GM19467 (cell line): Measurements from ENCODE around the gene GLI3.

Experiments used
- ATAC-seq: cut with Tn5 transposase; IDR thresholded peaks from one replicate; pipeline ENCODE4 v1.9.1; 2021; ENCODE audit warnings: mild to moderate bottlenecking, moderate library complexity; ENCODE audit not compliant: unreplicated experiment

The GLI3 gene

GRCh38 chr7:41975849-41976248 is 261.2 kb downstream of the GLI3 start:
- ATAC-seq: no peak

DNA sequence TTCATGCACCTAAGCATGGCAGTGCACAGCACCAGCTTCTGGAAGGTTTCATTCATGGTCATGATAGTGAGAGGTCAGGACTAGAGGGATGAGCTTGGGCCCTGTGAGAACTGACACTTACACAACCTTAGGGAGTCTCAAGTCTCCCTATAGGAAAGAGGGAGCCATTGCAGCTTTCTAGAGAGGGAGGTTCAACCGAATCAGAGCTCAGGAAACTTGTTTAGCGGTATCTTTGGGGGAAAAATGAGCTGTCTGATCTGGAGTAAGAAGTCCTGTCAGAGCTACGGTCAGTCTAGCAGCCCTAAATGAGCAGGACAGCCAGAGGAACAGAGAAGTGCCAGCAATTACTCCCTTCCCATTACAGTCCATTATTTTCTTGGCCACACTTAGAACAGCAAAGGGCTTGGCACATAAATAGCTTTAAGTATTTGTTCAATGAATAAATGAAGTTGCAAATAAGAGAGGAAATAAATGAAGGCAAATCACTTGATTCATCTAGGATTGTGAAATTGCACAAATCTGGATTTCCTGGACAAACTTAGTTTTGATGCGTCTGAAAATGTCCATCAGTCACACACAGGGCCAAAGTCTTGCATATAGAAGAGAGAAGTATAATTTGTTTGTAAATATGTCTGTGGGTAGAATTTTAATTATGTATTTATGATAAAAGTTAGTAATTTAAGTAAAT is 262.0 kb downstream of the GLI3 start:
- no peak for ATAC-seq

GRCh38 chr7:41973202-41973730 is 263.7 kb downstream of the GLI3 start:
- ATAC-seq: no peak

DNA sequence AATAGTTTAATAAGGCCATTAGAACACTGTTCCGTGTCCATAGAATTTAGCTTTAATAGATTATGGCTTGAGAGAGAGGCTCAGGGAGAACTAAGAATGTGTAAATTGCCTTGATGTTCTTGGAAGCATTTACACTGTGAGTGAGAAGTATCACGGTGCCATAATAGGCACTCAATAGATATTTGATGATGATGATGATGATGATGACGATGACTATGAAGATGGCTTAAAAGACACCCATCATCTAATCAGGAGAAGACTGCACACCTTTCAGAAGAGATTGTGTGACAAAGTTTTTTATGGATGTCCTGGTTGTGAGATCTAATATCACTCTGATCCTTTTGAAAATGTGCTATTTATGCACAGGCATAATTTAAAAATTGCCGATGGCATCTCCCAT is 264.2 kb downstream of the GLI3 start:
- ATAC-seq: no peak

DNA sequence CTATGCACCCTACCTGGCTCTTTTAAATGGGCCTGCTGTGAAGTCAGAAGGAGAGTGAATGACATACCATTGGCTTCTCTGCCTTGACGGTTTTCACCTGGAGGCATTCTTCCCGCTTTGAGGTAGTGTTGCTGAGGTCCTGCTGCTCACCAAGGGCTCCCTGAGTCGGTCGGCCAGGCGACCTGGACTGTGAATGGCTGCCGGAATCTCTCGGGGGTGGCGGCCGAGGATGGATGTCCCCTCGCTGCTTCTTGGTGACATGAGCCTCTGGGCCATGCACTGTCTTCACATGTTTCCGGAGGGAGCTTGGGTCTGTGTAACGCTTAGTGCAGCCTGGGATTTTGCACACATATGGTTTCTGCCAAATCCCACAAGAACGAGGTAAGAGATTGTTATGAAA is 264.7 kb downstream of the GLI3 start:
- no peak for ATAC-seq

DNA sequence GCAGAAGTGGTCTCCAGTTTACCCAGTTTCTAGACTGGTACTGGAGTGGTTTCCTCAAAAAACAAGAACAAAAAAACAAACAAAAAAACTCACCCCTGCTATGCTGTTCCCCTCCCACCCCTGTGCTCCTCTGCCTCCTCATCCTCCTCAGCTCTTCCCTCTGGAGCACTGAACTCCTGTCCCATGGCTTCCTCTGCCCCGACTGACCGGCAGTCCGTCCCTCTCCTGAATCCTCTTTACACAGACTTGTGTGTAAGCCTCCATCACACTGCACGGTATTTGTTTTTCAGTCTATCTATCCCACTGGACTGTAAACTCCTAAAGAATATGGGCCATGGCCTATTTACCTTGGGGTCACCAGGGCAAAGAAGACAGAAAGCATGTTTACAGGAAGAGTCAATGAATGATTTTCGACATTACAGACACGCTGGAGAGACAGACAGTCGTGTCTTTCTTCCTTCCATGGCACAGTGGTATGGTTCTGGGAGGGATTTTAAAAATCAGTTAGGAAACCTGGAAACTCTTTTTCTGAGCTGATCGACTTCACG is 265.3 kb downstream of the GLI3 start:
- no peak for ATAC-seq

GRCh38 chr7:41970941-41971340 is 266.1 kb downstream of the GLI3 start:
- no peak for ATAC-seq

DNA sequence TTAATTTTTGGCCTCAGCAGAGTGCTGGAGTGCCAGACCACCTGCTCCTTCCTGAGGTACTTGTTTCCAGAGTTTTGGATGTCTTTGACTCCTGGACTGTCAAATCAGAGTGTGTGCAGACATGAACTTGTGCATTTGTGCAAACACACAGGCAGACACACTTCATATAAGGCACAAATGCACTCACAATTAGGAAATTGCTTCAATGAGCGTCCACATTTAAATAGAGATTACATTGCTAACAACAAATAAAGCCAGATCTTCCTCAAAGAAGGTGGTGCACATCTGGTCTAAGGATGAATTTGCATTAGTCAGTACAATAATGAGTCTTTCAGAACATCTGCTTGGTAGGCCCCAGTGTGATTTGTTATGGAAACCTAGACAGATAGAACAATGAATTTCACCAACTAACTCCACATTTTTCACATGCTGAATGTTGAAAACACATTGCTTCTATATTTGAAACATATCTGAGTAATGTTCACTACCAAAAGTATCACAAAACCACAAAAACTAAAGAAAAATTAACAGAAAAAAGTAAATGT is 267.4 kb downstream of the GLI3 start:
- no peak for ATAC-seq

GRCh38 chr7:41967156-41967555 is 269.9 kb downstream of the GLI3 start:
- ATAC-seq: no peak

- ATAC-seq: no peak
These were observed 271.0 kb downstream of the GLI3 start for GRCh38 chr7:41965951-41966505.

GRCh38 chr7:41964849-41965745 is 271.9 kb downstream of the GLI3 start:
- ATAC-seq: no peak

GRCh38 chr7:41964183-41964753 is 272.7 kb downstream of the GLI3 start:
- ATAC-seq: no peak

GRCh38 chr7:41956705-41957104 is 280.3 kb downstream of the GLI3 start:
- no peak for ATAC-seq

DNA sequence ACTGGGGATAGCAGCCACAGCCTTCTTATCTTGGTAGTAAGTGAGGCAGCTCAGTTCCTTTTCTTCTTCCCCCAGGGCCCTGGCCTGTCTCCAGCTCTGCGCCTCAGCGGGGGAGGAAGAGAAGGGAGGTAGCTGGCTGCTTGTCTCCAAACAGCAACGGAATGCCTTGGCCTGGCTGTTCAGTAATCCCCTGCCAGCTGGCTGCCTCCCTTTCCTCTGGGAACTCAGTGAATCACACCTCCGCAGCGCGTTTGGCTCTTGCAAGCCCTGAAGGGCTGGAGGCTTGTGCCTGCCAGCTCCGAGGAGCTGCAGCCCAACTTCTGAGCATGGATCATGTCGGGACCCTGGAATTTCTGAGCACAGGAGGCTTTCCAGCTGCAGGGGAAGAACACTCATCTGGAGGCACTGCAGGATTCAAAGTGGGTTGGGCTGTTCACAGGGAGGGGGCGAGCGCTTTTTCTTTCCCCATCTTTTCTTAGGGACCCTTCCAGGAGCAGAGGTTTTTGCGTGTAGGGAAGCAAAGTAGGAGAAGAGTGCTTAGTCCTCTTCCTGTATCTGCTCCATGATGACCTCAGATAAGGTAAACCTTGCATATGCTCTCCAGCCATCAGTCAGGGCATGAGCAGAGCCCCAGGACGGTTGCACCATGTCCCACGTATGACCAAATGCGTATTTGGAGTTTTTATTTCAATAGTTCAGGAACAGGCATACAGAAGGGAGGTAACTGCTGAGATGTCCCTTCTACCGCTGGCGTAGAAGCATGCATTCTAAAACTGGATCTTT is 280.9 kb downstream of the GLI3 start:
- ATAC-seq: no peak

GRCh38 chr7:41955451-41955850 is 281.6 kb downstream of the GLI3 start:
- ATAC-seq: no peak

DNA sequence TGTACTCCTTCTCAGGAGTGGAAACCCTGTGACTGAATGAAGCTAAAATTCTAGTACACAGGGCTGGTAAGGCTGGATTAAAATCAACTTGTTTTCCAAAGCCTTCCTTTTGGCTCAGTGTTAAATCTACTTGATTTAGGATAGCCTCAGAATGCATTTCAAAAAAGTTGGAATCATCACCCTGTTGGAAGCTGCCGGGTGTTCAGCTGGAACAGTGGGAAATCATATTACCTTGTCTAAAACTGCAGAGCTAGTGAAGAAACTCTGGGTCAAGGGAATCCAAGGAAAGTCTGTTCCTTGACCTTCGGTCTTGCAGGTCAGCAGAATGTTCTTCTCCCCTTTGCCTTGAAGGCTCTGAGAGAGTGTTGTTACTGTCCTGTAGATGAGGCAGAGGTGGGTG is 282.0 kb downstream of the GLI3 start:
- ATAC-seq: no peak

DNA sequence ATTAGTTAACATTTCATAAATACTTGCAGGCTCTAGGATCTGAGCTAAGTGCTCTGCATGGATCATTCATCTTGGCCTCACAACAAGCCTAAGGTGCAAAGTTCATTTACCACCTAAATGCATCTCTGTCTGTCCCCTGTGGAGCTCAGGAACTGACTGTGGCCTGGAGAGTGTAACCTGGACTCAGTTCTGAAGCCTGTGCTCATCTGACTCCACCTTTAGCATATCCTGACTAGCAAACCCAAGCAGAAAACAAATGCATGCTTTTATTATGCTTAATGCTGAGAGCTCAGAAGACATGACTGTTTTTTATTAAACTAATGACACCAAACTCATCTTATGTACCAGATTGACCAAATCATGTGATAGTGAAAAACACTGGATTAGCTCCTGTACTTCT is 288.5 kb downstream of the GLI3 start:
- ATAC-seq: no peak

DNA sequence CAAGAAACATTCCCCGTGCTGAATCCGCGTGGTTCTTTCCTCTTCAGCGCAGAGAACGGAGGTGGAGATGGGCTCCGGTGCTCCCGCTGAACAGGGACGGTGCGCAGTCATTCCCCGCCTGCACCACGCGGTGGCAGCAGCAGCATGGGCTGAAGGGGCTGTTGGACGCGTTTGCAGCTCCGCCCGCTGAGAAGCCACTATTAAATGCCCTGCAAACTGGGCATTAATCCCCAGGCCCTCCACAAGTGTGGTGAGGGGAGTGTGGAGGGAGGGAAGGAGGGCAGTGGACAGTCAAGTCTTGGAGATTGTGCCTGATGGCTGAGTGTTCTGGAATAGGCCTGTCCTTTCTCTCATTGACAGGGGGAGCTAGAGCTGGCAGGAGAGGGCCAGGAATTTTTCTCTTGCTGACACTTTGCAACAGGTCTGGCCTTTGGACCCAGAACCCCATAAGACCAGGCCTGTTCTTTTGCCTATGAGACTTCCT is 293.9 kb downstream of the GLI3 start:
- peak; percentile 89 for ATAC-seq

GRCh38 chr7:41942468-41943093 is 294.4 kb downstream of the GLI3 start:
- peak; percentile 5 for ATAC-seq
